NCI-H82 treated with DMSO at 0.1 percent for 48 hours (cell line): ENCODE measurements around the gene SSC5D.
"Not testable (repeated sequence)": the region's sequence is repeated elsewhere in the genome, so short reads cannot be mapped to it uniquely, and the experiment has no call there.

Experiments
- DNase-seq: peaks from one replicate; lab custom pipeline; 2025; ENCODE audit not compliant: unreplicated experiment; lab: John Stamatoyannopoulos, UW

The SSC5D gene

DNA sequence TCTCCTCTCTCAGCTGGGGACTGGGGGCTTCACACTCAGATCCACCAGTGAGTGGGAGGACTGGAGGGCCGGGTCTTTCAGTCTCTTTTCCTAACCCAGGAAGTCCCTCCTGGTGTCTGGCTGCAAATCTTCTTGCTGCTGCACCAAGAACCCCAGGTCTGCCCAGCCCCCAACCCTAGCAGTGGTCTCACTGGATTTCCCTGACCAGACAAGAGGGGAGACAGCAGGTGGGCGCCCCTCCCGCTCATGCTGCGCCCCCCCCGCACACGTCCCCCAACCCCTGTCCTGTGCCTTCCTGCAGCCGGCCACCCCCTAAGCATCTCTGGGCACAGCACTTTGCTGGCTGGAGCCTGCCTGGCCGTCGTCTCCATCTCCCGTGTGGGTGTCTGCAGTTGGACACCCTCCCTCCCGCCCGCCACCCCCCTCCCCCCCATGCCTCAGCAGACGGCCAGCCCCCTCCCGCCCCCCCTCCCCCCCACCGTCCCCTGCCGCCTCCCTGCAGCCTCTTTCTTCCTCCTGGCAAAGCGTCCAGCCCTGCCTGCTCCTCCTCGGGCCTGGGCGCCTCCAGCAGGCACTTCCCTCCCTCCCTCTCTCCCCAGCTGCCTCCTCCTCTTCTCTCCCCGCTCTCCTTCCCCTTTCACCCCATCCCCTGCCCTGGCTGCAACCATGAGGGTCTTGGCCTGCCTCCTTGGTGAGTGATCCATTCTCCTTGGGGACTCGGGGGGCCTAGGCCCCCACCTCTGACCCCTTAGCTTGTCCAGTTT, at the start of gene SSC5D:
Gene SSC5D (plus strand): TSS at position 513 of the 764 bp plus-strand sequence. CDS start 154 bp downstream, at position 667.
- DNase-seq = no peak

DNA sequence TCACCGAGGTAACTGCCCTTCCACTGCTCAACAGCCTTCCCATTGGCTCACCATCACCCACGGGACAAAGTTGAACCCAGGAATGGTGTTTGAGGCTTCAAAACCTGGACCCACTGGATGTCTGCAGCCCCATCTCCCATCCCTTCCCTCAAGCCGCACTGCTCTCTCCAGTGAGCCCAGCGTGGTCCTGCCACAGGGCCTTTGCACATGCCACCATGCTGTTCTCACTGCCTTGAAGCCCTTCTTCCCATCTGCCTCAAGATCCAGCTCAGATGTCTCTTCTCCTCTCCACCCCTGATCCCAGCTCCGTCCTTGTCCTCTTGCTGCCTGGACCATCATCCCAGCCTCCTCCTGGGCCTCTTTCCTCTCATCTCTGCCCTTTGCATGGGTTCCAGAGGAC, 49.2 kb upstream of the SSC5D start:
- no peak for DNase-seq

DNA sequence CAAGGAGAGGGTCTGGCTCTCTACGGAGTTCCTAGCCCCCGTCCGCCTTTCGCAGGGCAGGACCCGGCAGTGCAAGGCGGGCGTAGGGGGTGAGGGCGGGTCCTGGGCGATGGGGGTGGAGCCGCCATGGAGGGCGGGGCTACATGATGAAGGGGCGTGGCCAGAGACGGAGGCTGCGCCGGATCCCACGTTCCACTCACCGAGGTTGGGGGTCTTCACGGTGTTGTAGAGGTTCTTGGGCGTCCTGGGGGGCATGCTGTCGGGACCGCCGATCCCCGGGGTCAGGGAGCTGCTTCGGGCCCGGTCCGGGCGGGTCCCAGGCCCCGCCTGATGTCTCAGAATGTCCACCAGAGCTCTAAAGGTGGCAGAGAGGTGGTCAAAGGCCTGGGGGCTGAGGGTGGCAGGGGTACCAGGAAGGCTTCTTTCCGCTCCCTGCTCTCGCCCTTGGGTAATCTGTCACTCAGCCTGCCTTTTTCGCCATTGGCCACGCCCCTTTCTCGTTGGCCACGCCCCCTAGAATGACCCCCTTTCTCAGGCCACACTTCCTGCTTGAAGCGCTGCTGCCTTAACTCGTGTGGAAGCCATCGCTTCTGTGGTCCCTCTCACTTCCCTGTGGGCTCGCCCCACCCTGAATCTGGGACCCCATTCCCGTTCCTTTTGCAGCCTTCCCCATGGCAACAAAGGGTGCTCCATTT, 47.7 kb upstream of the SSC5D start:
- no peak for DNase-seq

DNA sequence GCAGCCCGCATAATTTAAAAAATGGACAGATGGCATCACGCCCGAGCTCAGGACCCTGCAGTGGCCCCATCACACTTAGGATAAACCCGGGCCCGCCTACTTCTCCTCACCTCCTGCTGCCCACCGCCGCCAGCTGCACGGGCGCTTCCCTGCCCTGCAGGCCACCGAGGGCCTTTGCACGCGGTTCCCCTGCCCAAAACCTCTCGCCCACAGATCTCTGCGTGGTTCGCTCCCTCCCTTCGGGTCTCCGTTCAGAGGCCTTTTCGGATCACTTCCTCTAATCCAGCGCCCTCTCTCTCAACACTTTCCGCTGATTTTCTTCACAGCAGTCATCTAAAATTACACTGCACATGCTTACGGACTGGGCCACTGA, 46.9 kb upstream of the SSC5D start:
- DNase-seq = no peak

DNA sequence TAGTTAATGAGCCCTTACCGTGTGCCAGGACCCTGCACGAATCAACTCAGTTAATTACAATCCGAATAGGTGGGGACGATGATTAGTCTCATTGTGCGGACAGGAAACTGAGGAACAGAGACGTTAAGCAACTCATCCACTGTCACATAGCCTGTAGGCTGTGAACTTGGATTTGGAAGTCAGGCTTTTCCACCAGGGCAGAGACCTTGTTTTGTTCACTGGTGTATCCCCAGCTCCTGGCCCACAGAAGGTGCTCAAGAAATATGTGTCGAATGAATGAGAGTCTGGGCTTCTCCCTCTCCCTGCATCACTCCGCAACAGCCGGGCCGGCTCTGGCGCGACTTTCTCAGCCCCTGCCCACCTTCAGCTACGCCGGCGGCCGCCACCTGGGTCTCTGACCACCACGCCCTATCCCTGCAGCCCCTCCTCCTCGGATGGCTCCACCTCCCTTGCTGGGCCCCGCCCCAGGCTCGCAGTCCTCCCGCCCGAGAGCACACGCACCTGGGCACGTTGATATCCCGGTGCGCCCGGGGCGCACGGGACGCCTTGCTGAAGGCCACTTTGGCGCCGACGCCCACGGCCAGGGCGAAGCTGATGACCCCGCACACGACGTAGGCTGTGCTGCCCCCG, 46.4 kb upstream of the SSC5D start:
- no peak for DNase-seq

DNA sequence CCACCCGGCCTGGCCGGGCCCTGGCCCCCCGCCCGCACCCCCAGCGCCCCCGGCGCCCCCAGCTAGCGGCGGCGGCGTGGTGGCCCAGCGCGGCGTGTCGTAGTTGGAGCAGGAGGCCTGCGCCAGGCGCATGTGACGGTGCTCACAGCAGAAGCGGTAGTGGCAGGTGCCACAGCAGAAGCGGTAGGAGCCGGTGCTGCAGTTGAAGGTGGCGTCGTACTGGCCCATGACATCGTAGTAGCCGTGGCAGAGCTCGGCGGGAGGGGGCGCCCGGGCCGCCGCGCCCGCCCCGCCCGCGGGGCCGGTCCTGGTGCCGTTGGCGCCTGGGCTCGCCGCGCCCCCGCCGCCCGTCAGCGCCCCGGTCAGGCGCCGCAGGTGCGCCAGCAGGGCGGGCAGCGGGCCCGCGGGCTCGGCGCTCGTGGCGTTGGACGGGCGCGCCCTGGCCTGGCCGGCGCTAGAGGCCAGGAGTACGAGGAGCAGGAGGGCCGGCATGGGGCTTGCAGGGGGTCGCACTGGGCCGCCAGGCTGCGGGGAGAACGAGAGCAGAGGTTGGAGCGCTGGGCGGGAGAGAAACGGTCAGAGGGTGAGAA, 45.8 kb upstream of the SSC5D start:
- DNase-seq = no peak

DNA sequence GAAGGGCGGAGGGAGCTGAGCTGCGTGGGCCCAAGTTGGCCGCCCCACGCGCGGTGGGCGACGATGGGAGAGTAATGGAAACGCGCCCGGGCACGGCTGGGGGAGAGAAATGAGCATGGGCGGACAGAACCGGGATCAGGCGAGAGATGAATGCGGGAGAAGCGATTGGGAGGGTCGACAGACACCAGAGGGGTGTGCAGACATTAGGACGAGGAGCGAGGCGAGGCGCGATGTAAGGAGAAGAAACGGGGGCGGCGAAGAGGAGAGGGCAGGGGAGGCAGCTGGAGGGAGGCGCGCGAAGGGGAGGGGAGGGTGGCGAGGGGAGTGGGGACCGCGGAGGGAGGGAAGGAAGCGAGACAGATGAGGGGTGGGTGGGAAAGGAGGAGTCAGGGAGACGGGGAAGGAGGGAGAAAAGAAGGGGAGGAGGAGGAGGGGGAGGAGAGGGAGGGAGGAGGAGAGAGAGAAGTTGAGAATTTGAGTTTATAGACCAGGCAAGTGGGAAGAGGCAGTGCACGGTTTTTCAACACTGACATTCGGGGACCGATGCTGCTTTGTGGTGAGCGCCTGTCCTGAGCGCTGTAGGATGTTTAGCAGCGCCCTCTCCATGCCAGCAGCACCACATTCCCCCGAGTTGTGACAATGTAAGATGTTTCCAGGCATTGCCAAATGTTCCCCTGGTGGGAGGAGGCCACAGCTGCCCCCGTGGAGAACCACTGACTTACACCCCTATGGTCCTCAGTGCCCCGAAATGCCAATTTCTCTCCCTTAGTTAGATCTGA, 45.0 kb upstream of the SSC5D start, which contains the start of gene SHISA7:
Gene SHISA7 (minus strand): TSS at position 256 of the 779 bp plus-strand sequence. CDS start 437 bp downstream, outside the sequence.
- DNase-seq = no peak

DNA sequence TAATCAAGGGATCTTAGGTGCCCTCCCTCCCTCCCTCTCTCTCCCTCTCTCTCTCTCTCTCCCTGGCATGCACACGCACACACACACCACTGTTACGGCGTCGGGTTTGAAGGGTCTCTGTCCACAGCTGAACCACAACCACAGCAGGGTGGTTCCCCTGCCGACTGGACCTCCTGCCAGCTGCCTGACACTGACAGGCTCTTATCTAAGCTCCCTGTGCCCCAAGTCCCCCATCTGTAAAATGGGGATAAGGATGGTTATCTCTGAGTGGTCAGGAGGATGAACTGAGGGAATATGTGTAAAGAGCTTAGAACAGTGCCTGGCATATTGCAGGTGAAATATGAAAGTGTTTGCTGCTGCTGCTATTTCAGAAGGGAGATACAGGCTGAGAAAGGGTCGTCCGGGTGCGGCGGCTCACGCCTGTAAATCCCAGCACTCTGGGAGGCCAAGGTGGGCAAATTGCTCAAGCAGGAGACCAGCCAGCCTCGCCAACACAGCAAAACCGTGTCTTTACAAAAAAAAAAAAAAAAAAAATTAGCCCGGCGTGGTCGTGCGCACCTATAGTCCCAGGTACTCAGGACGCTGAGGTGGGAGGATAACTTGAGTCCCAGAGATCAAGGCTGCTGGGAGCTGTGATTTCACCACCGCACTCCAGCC, 44.3 kb upstream of the SSC5D start:
- DNase-seq = no peak

DNA sequence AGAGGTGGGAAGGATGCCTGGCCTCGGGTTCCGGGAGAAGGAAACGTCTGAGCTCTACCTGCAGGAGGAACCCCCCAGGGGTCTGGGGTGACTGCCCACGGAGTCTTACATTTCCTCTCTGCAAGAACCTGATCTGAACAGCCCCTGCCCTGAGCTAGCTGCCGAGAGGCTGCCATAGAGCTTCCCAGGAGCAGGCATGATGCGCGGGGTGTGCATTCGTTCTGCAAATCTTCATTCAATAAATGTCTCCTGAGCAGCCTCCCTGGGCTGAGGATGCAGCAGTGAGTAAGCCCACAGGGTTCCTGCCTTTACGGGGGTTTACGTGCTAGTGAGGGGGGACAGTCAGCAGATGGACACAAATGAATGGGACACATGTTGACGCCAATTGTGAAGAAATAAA, 43.6 kb upstream of the SSC5D start:
- DNase-seq = no peak

DNA sequence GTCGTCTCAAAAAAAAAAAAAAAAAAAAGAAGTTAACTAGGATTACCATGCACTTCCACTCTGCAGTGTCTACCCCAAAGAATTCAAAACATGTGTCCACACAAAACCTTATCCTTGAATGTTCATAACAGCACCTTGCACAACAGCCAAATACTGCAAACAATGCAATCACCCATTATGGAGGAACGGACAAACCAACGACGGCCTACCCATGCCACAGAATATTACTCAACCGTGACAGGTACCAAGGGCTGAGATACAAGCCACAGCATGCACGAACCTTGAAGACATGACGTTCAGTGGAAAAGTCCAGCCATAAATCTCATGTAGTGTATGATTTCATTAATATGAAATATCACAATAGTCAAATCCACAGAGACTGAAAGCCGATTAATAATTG, 42.2 kb upstream of the SSC5D start:
- no peak for DNase-seq

DNA sequence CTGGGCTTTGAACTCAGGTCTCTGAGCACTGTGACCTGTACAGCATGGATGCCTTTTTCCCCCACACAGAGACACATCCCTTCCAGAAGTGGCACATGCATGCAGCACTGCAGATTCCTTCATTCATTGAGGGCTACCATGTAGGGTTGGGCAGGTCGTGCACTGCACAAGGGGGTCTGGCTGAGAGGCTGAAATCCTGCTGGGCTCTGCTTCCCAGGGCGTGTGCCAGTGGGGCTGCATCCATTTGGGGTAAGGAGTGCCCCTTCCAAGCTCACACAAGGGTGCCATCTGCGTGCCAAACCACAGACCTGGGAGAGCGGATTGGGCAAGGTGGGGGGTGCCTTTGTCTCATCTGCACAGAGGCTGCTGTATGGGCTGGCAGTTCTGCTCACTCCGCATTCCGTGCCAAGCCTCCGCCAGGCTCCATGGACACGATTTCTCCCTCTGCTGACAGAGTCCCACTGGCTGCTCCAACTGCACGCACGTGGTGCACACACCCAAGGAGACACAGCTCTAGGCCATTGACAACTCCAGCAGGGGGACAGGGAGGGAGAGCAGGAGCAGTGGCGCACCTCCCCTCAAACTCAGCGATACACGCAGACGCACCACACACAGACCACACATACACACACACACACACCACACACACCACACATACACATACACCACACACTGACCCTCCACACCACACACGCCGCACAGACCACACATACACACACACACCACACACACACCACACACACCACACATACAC, 40.6 kb upstream of the SSC5D start:
- no peak for DNase-seq

DNA sequence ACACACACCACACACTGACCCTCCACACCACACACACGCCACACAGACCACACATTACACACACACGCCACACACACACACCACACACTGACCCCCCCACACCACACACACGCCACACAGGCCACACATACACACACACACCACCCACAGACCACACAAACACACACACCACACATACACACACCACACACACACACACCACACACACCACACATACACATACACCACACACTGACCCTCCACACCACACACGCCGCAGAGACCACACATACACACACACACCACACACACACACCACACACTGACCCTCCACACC, 40.1 kb upstream of the SSC5D start:
- not testable (repeated sequence) for DNase-seq

DNA sequence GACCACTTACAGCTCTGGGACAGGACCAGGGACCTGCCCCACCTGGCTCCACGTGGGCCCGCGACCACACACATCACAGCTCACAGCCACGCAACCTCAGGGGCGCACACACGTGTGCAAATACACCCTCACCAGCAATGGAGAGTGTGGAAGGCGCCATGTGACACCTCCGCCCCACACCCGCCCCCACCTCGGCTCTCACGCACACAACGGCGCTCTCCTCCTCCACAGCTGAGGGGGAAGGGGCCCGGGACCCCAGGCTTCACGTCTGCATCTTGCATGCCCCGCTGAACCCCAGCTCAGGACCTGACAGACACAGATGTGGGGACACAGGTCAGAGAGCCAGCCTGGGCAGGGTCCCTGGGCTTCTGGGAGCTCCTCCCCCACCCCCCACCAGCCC, 38.8 kb upstream of the SSC5D start:
- DNase-seq = no peak

DNA sequence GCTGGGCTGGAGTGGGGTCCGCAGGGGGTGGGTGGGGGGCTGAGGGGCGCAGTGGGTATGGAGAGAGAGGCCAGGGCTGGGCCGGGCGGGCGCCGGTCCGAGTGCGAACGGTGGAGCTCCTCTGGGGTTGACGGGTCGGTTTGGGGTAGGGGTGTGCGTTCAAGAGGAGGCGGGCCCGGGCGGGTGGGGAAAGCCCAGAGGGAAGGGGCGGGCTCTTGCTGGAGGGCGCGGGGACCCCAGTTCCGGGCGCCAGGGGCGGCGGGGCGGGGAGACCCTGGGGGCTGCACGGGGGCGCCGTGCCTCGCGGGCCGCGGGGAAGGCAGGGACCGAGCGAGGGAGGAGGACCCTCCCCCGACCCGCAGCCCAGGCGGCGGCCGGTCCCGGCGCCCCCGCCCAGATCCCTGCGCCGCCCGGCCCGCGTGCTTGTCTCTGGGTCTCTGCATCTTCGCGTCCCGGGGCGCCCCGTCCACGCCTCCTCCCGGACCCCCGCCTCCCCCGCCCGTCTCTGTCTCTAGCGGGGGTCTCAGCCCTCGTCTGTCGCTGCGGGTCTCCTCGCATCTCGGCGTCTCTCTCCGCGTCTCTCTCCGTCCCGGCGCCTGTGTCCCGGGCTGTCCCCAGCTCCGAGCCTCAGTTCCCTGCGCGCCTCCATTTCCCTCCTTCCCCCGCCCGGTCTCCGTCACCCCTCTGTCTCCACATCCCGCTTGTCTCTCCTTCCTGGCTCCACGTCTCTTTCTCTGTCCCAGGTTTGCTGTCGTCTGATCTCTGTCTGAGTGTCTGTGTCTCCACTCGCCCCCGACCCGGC, 36.9 kb upstream of the SSC5D start:
- no peak for DNase-seq

DNA sequence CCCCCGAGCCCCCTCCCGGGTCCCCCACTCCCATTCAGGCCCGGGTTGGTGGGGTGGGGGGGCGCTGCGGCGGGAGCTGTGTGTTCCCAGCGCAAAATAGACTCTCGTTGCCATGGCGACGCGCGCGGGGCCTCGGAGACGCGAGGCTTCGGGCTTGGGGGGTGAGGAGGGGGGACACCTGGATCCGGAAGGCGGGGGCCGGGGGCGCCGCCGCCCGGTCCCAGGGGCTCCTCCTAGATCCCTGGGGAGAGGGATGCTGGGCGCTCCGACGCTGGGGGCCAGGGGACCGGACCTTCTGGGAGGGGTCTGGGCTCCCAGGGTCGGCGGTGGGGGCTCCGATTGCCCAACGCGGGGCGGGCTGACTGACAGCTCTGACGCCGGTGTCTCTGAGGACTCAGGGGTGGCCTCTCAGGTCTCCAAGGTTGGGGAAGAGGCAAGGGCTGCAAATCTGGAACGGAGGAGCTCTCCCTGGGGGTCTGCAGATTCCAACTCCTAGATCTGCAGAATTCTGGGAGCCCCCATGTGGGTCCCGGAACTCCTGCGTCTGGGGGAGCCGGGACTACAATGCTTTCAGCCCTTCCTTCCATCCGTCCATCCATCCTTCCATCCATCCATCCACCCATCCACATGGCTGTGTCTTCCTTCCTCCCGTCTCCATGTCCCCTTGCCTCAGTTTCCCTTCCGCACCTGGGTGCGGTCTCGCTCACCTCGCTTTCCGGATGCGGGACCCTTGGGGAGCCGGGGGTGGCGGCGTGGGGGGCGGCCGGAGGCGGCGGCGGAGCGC, 36.1 kb upstream of the SSC5D start:
- DNase-seq = no peak

DNA sequence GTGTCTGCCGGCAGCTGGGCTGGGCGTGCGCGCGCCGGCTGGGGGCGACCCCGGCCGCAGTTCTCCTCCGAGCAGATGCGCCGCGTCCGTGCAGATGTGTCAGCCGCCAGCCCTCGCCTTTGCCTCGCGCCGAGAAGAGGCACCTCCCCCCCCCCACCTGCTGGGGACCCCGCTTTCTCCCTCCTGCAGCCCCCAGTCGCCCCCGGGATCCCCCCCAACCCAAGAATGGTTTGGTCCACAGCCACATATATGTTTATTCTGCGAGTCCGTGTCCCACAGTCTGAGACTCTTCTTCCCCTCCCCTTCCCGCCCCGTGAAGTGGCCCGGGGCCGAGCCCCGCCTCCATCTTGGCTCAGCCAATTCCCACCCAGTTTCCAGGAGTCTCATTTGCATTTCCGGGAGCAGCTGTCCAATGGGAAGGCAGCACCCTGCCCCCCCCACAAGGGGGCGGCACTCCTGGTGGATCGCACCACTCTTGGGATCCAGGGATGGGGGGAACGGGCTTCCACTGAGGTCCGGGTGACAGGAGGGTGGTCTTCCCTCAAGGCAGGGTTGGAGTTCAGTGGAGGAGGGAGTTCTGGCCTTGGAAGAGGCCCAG, 35.4 kb upstream of the SSC5D start:
- DNase-seq = peak; percentile 89

DNA sequence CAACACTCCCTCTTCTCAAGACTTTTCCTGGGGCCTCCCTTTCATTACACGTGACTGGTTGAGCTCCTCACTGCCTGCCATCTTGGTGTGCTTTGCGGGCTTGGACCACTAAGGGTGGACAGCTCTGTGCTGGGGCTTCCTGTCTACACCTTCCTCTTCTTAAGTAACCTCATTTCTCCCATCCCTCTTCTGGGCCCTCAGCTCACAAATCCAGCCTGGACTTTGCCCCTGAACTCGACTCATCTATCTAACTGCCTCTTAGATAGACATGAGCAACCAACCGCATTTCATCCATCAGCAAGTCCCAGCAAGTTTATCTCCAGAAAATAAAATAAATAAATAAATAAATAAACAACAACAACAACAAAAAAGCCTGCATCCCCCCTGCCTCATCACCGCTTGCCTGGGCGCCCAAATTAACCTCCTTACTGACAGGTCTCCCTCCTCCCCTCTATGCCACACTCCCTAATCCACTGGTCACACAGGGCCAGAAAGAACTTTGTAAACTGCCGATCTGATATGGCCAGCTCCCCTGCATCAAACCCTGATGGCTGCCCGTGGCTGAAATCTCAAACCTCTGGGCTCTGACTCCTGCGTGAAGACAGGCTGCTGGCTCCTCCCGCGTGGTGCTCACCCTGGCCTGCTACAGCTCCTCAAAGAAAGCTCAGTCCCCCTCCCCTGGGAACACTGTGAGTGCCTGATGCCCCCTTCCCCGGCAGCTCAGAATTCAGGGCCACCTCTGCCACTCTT, 34.5 kb upstream of the SSC5D start:
- DNase-seq = no peak
